HG02870 (cell line): ENCODE data around the gene AOPEP.

ENCODE experiments used
- ATAC-seq: cut with Tn5 transposase; IDR thresholded peaks from one replicate; pipeline ENCODE4 v1.9.1; 2021; ENCODE audit warnings: mild to moderate bottlenecking, moderate library complexity; ENCODE audit not compliant: unreplicated experiment

AOPEP gene

GRCh38 chr9:95124582-95125367, 398.3 kb downstream of the AOPEP start:
- no peak for ATAC-seq

GRCh38 chr9:95125652-95126051, 399.2 kb downstream of the AOPEP start:
- no peak for ATAC-seq

- ATAC-seq: no peak
Observed at GRCh38 chr9:95126739-95127138, 400.2 kb downstream of the AOPEP start.

GRCh38 chr9:95127249-95128176, 401.0 kb downstream of the AOPEP start:
- no peak for ATAC-seq

- no peak for ATAC-seq
Observed at GRCh38 chr9:95128177-95128524, 401.7 kb downstream of the AOPEP start.

- no peak for ATAC-seq
Observed at GRCh38 chr9:95129476-95130291, 403.2 kb downstream of the AOPEP start.

GRCh38 chr9:95130484-95130883, 404.0 kb downstream of the AOPEP start:
- no peak for ATAC-seq

GRCh38 chr9:95131023-95131943, 404.8 kb downstream of the AOPEP start:
- ATAC-seq: no peak

GRCh38 chr9:95132366-95133324, 406.1 kb downstream of the AOPEP start:
- no peak for ATAC-seq

GRCh38 chr9:95133325-95133705, 406.8 kb downstream of the AOPEP start:
- no peak for ATAC-seq

- no peak for ATAC-seq
Observed at GRCh38 chr9:95134457-95134881, 408.0 kb downstream of the AOPEP start.

GRCh38 chr9:95135756-95136155, 409.3 kb downstream of the AOPEP start:
- no peak for ATAC-seq
